Activated CD4-positive, alpha-beta memory T cell treated with anti-CD3 and anti-CD28 coated beads for 36 hours (primary cell): ENCODE data around the gene TTC6. TPM values are rescaled to one million over a fixed set of nuclear protein-coding genes. Genes with fewer than 3 reads are reported as not detected.

Experiments
- CTCF ChIA-PET: fragments of 350-600 bp; sonication (Branson Sonifier 250); formaldehyde crosslinking; loops from one replicate; lab custom pipeline; 2021; ENCODE audit warnings: antibody characterized with exemption, inconsistent platforms; lab: Charles Lee
- POLR2A ChIA-PET: fragments of 350-600 bp; sonication (Branson Sonifier 250); formaldehyde crosslinking; loops from one replicate; lab custom pipeline; 2021; ENCODE audit warnings: antibody characterized with exemption; lab: Charles Lee
- DNase-seq: peaks from one replicate; pipeline ENCODE4 v3.0.0-alpha.2; 2020
- H3K27ac Mint-ChIP-seq: one replicate; pipeline ENCODE4 v1.8.0; 2021; ENCODE audit warnings: mixed read lengths
- H3K27me3 Mint-ChIP-seq: one replicate; pipeline ENCODE4 v1.8.0; 2021; ENCODE audit warnings: mixed read lengths
- H3K36me3 Mint-ChIP-seq: one replicate; pipeline ENCODE4 v1.8.0; 2021; ENCODE audit warnings: mixed read lengths
- H3K4me1 Mint-ChIP-seq: one replicate; pipeline ENCODE4 v1.8.0; 2021; ENCODE audit warnings: low read depth, mixed read lengths
- H3K4me3 Mint-ChIP-seq: one replicate; pipeline ENCODE4 v1.8.0; 2021; ENCODE audit warnings: mild to moderate bottlenecking, mixed read lengths
- H3K9me3 Mint-ChIP-seq: one replicate; pipeline ENCODE4 v1.8.0; 2021; ENCODE audit warnings: mixed read lengths
- intact Hi-C: fragments of 100-400 bp; cut with micrococcal nuclease; formaldehyde crosslinking; loops from one replicate; pipeline ENCODE4 v1.15.1; 2023
- total RNA-seq, 2 experiments: library from RNA; stranded (reverse); gene quantifications; one replicate each; pipeline ENCODE4 v1.2.3, GENCODE V29; 2021

Gene TTC6
- total RNA-seq, 2 experiments from 2014 or later = not detected

DNA sequence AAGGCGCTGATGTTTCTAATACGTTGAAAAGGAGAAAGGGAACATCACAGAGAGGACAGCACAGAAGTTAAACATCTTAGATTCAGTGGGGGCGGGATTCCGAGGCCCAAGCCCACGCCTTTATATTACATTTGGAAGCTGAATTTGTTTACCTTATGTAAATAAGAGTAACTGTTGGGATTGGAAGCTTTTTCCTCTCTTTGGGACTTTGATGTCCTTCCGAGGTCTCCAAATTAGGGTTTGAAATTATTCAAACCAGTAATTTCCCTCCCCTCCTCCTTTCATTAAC, 6.8 kb upstream of the TTC6 start:
- H3K4me3 Mint-ChIP-seq = no peak overlapping the region
- peaks cover 22% of the 10 kb centered on the region for H3K36me3 Mint-ChIP-seq
- intact Hi-C loops = no loop called here
- DNase-seq = no peak
- H3K27ac Mint-ChIP-seq = no peak overlapping the region
- POLR2A ChIA-PET = no interaction called here
- H3K4me1 Mint-ChIP-seq = peaks cover 3% of the 10 kb centered on the region
- H3K27me3 Mint-ChIP-seq = peaks cover 70% of the 10 kb centered on the region
- CTCF ChIA-PET = no interaction called here
- H3K9me3 Mint-ChIP-seq = peaks cover 3% of the 10 kb centered on the region

DNA sequence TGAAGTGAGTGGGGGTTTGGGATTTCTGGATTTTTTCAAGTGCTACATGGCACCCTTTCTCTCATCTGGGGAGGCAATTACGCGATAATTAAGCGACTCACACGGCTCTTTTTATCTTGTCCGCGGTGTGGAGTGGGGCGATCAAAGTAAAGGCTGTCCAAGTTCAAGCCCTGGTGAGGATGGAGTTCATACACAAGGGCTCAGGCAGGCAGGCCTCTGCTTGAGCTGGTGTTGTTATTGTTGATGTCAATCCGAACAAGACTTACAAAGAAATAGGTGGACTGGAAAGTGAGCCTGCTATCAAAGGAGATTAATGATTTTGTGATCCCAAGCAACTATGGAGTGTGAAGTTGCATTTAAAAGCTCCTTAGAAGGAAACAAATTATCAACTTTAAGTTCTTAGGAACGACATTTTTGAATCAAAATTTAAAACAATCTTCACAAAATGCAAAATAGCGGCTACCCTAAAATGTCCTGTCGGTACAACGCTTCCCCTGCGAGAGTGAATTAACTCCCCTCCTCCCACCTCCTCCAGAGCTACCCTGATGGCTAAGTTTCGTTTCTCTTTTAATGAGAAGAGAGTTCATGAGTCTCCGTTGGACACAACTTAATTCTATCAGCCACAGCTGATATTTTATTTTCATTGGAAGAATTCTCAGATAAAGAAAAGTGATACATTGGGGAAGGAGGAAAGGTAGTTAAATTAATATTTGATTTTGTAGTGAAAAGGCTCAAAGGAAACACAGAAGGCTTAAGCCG, 6.3 kb upstream of the TTC6 start:
- intact Hi-C loops = no loop called here
- POLR2A ChIA-PET = no interaction called here
- Mint-ChIP-seq H3K4me3 (no peak overlapping the region), H3K4me1 (peaks cover 6% of the 10 kb centered on the region), H3K27ac (no peak overlapping the region), H3K9me3 (peaks cover 5% of the 10 kb centered on the region), H3K36me3 (peaks cover 25% of the 10 kb centered on the region), H3K27me3 (peaks cover 75% of the 10 kb centered on the region)
- CTCF ChIA-PET = no interaction called here
- DNase-seq = no peak

DNA sequence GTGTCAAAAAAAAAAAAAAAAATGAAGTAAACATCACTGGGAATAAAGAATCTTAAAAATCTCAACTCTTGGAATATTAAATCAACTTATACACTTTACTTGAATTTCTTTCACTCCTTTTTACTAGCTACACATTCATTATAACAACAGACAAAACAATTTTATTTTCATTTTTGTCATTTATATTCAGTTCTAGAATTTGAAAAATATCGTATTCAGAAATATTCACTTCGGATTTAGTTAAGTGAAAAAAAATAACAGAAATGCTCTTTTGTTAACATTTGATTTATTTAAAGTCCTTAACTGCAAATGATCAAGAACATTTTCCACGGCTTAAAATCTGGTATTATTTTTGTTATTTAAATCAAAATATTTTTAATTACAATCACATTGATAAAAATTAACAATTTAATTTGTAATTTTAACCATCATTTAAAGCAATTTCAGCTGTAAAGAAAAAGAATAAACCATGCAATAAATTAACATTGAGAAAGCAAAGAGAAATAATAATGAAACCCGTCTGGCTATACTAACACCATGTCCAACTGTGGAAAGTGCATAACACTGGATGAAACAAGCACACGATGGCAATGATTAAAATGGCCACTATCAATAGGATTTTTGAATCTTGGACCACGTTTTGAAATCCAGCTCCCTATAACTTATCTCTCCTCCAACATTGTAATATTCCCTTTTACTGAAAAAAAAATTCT, 5.6 kb upstream of the TTC6 start:
- intact Hi-C loops = loop anchor here (5.0 to 10.0 kb wide), 3 partner anchors 485 to 1073 kb away; partner anchors contain the start of gene NKX2-8
- Mint-ChIP-seq H3K36me3 (peaks cover 26% of the 10 kb centered on the region), H3K27ac (no peak overlapping the region), H3K9me3 (peaks cover 7% of the 10 kb centered on the region), H3K4me1 (peaks cover 8% of the 10 kb centered on the region), H3K4me3 (no peak overlapping the region), H3K27me3 (peaks cover 75% of the 10 kb centered on the region)
- ChIA-PET POLR2A (no interaction called here), CTCF (no interaction called here)
- DNase-seq = no peak

DNA sequence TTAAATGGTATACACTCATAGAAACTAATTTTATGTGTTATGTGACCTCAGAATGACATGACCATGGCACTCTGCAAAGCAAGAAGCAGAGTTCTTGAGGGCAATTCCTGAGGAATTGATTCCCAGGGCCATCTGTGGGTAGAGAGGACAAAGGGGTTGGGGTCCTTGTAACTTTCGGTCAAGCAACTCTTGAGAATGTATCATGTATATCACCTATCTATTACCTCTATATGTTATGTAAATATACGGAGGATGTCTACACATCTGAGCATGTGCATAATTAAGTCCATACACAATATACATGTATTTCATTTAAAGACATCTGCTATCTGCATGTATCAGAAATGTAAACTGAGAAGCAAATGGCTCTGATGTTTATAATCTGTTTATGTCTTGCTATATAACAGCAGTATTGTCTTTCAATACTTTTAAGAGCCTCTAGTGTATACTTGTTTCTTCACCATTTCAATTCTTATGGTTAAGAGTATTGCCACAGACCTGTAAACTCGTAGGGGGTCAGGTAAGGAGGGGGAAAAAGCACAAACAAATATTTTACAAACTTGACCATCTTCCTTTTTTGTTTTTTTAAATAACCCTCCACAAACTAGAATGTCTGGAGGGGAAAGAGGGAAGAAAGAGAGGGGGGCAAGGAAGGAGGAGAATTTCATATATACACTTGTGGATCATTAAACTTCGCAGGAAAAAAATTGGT, 4.8 kb upstream of the TTC6 start:
- intact Hi-C loops = loop anchor here (5.0 to 10.0 kb wide), 3 partner anchors 484 to 1073 kb away; partner anchors contain the start of gene NKX2-8
- Mint-ChIP-seq H3K27ac (no peak overlapping the region), H3K36me3 (peaks cover 26% of the 10 kb centered on the region), H3K9me3 (peaks cover 7% of the 10 kb centered on the region), H3K4me1 (peaks cover 9% of the 10 kb centered on the region), H3K4me3 (no peak overlapping the region), H3K27me3 (peaks cover 69% of the 10 kb centered on the region)
- ChIA-PET POLR2A (no interaction called here), CTCF (no interaction called here)
- DNase-seq = no peak

DNA sequence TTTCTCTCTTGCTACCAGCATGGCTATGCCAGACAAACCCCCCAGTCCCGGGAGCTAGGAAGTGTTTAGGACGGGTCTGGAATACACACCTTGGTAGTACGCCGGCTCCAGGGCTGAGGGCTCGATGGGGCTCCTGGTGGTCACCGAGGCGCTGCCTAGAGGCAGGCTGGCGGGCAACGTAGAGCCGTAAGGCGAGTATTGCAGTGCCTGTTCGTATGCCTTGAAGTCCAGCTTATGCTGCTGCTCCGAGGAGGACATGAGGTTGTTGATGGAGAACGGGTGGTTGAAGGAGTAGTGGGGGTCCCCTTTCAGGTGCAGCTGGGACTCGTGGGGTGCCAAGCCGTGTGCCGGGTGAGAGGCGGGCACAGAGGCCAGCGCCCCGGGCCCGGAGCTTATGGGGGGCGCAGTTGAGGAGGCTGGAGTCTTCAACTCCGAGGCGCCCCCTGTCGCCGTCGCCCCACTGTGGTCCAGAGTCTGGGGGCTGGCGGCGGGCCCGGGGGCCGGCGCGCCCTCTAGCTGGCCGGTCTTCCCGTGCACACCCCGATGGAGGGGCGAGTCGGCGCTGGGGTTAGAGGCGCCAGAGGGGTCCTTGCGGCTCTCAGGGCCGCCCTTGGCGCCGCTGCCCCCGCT, 4.0 kb upstream of the TTC6 start:
- peaks cover 70% of the 10 kb centered on the region for H3K27me3 Mint-ChIP-seq
- peaks cover 18% of the 10 kb centered on the region for H3K4me1 Mint-ChIP-seq
- DNase-seq = no peak
- H3K36me3 Mint-ChIP-seq = peaks cover 26% of the 10 kb centered on the region
- H3K4me3 Mint-ChIP-seq = no peak overlapping the region
- H3K27ac Mint-ChIP-seq = no peak overlapping the region
- intact Hi-C loops = loop anchor here (5.0 to 10.0 kb wide), 3 partner anchors 483 to 1074 kb away; partner anchors contain the start of gene NKX2-8
- POLR2A ChIA-PET = no interaction called here
- CTCF ChIA-PET = no interaction called here
- H3K9me3 Mint-ChIP-seq = peaks cover 7% of the 10 kb centered on the region

DNA sequence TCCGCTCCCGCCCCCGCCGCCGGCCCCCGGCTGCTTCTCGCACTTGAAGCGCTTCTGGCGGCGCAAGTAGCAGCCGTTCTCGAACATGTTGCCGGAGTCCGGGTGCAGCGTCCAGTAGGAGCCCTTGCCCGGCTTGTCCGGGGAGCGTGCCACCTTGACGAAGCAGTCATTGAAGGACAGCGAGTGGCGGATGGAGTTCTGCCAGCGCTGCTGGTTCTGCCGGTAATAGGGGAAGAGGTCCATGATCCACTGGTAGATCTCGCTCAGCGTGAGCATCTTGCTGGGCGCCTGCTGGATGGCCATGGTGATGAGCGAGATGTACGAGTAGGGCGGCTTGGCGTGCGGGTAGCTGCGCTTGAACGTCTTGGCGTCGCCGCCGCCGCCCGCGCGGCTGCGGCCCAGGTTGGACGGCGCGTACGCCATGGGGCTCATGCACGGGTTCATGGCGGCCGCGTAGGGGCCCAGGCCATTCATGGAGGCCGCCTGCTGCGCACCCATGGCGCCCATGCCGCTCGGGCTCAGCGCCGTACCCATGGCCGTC, 3.4 kb upstream of the TTC6 start:
- no peak overlapping the region for H3K4me3 Mint-ChIP-seq
- peaks cover 26% of the 10 kb centered on the region for H3K36me3 Mint-ChIP-seq
- DNase-seq = no peak
- CTCF ChIA-PET = no interaction called here
- POLR2A ChIA-PET = no interaction called here
- H3K27ac Mint-ChIP-seq = no peak overlapping the region
- H3K4me1 Mint-ChIP-seq = peaks cover 19% of the 10 kb centered on the region
- H3K27me3 Mint-ChIP-seq = peaks cover 72% of the 10 kb centered on the region
- peaks cover 7% of the 10 kb centered on the region for H3K9me3 Mint-ChIP-seq
- intact Hi-C loops = loop anchor here (5.0 to 10.0 kb wide), 3 partner anchors 483 to 1075 kb away; partner anchors contain the start of gene NKX2-8

DNA sequence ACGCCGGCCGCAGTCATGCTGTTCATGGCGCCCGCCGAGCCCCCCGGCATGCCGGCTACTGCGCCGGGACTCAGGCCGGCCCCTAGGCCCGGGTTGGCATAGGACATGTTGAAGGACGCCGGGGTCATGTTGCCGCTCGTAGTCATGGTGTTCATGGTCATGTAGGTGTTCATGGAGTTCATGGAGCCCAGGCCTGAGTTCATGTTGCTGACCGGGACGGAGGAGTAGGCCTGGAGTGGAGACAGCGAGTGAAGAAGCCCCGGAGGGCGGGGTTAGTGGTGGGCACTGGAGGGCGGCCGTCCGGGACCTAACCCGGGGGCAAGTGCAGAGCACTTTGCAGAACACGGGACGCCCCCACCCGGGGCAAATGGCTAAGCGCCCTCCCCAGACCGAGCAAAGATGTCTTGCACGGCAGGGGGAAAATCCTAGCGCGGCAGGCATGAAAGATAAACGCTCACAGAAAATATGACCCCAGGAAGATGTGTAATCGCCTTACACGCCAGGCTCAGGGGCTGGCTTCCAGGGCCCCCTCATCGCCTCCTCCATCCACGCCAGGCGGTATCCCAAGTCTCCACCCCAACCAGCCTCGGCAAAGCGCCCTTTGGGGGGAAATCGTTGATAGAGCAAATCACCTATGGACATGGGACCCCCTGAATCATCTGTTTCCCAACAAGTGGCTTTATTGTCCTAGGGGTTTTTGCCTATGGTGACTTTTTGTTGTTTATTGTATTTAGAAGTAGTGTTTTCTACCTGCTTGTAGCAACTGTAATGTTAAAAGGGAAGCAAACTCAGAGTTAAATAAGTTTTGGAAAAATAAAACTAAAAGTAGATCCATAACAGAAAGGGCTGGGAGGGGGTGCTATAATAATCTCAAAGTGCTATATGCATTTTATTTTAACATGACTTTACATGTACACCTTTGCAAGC, 2.7 kb upstream of the TTC6 start:
- intact Hi-C loops = loop anchor here (5.0 to 10.0 kb wide), 3 partner anchors 482 to 1075 kb away; partner anchors contain the start of gene NKX2-8
- ChIA-PET POLR2A (no interaction called here), CTCF (no interaction called here)
- Mint-ChIP-seq H3K4me3 (no peak overlapping the region), H3K27me3 (peaks cover 72% of the 10 kb centered on the region), H3K4me1 (peaks cover 19% of the 10 kb centered on the region), H3K36me3 (peaks cover 26% of the 10 kb centered on the region), H3K9me3 (peaks cover 7% of the 10 kb centered on the region), H3K27ac (no peak overlapping the region)
- DNase-seq = no peak

DNA sequence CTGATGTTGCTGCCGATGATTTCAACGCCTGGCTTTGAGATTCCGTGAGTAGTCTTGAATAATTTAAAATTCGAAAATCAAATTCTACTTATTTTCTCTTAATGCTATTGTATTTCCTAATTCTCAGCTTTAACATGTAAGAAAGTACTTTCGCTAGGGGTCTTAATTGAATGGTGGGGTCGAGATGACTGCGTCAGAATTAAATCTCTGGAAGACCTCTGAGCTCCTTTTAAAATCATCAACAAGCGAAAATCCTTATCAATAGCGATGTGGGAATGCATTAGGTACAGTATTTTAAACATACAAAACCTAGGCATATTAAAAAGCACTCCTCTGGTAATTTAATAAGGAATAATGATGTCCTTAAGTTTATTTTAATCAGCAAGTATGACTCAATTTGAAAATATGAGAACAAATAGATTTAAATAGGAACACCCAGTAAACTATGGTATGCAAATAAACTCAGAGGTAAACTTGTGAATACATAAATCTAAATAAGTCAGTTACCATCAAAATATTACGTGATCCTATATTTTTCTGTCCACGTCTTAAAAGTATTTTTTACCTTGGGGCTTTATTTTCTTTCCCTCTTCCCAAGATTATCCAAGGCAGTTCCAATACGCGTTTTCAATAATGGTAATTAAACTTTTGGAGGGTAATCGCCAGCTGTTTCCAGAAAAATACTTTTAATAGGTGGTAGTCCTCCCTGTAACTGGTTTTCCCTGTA, 1.8 kb upstream of the TTC6 start:
- intact Hi-C loops = loop anchor here (1.0 to 10.0 kb wide), 5 partner anchors 281 to 1076 kb away; partner anchors contain the start of gene NKX2-8
- CTCF ChIA-PET = no interaction called here
- H3K9me3 Mint-ChIP-seq = peaks cover 9% of the 10 kb centered on the region

DNA sequence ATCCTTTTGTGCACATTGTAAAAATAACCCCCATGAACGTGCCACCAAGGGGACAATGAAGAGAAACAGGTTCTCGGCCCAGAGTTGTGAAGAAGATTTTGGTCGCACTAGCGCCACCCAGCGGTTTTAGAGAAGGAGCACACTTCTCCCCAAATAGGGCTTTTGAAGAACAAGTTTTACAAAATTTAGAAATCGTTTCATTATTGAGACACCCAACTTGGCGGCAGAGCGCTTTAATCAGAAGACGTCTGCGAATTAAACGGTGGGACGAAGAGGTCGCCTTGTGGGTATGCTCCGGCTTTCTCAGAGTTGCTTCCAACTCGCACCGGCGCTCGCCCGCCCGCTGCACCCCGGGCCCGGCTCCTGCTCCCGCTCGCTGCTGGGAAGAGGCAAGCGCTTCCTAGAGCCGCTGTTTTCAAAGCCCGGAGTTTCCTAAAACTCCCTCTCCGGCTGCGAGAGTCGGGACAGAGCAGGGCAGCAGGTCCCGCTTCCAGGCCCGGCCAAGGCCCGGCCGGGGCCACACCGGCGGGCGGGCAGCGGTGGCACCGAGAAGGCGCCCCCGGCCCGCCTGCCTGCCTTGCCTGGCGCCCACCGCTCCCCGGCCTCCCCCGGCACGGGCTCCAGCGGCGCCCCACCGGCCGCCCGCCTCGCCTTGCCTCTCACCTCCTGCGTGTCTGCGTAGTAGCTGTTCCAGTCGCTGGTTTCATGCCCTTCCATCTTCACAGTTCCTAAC, 1.0 kb upstream of the TTC6 start:
- DNase-seq = peak; percentile 68
- peaks cover 28% of the 10 kb centered on the region for H3K36me3 Mint-ChIP-seq
- peaks cover 73% of the 10 kb centered on the region for H3K27me3 Mint-ChIP-seq
- ChIA-PET POLR2A (no interaction called here), CTCF (no interaction called here)
- H3K27ac Mint-ChIP-seq = peak overlapping the region; percentile 10
- peaks cover 10% of the 10 kb centered on the region for H3K9me3 Mint-ChIP-seq
- peak overlapping the region; percentile 51 for H3K4me3 Mint-ChIP-seq
- intact Hi-C loops = loop anchor here (1.0 to 10.0 kb wide), 5 partner anchors 280 to 1077 kb away; partner anchors contain the start of gene NKX2-8
- peaks cover 31% of the 10 kb centered on the region for H3K4me1 Mint-ChIP-seq

More for the DNA sequence above, 1.8 kb upstream of the TTC6 start:
- DNase-seq = no peak
- peaks cover 23% of the 10 kb centered on the region for H3K36me3 Mint-ChIP-seq
- POLR2A ChIA-PET = no interaction called here
- H3K27me3 Mint-ChIP-seq = peaks cover 73% of the 10 kb centered on the region
- peak overlapping the region; percentile 51 for H3K4me3 Mint-ChIP-seq
- H3K27ac Mint-ChIP-seq = no peak overlapping the region
- peaks cover 24% of the 10 kb centered on the region for H3K4me1 Mint-ChIP-seq
